ACC112 (cell line): Measurements from ENCODE around the gene TMEM120B.

Experiments used
- H2AFZ ChIP-seq: fragments of 200-600 bp; sonication (generic); one replicate; pipeline ENCODE4 v1.6.0; 2017; ENCODE audit warnings: antibody characterized with exemption, low read length; ENCODE audit not compliant: unreplicated experiment
- H3K27ac ChIP-seq: fragments of 200-600 bp; sonication (generic); 2 replicates; pipeline ENCODE4 v1.5.1; 2014; ENCODE audit warnings: low read depth, mild to moderate bottlenecking, antibody characterized with exemption, low read length, moderate library complexity
- H3K27me3 ChIP-seq: fragments of 200-600 bp; sonication (generic); 2 replicates; pipeline ENCODE4 v1.6.1; 2014; ENCODE audit warnings: mild to moderate bottlenecking, antibody characterized with exemption, low read length, moderate library complexity, mixed read lengths; ENCODE audit not compliant: insufficient read depth
- H3K36me3 ChIP-seq: fragments of 200-600 bp; sonication (generic); 2 replicates; pipeline ENCODE4 v1.6.1; 2016; ENCODE audit warnings: mild to moderate bottlenecking, antibody characterized with exemption, low read length, moderate library complexity, mixed read lengths; ENCODE audit not compliant: insufficient read depth
- H3K4me1 ChIP-seq: fragments of 200-600 bp; sonication (generic); one replicate; pipeline ENCODE4 v1.6.1; 2016; ENCODE audit warnings: low read length, mixed read lengths; ENCODE audit not compliant: insufficient read depth, unreplicated experiment, control insufficient read depth
- H3K4me3 ChIP-seq: fragments of 200-600 bp; sonication (generic); 2 replicates; pipeline ENCODE4 v1.5.1; 2014; ENCODE audit warnings: mild to moderate bottlenecking, low read depth, low read length
- H3K79me2 ChIP-seq: fragments of 200-600 bp; sonication (generic); one replicate; pipeline ENCODE4 v1.6.0; 2016; ENCODE audit warnings: low read length; ENCODE audit not compliant: control insufficient read depth, unreplicated experiment, insufficient read depth

TMEM120B gene

GRCh38 chr12:121806009-121806545, 93.5 kb downstream of the TMEM120B start:
- Histone ChIP-seq H3K36me3 (peaks cover 7% of the 10 kb centered on the region; the same call in 1 of the 2 replicates), H3K4me1 (peaks cover 12% of the 10 kb centered on the region), H3K27me3 (no peaks in the 10 kb centered on the region), H3K79me2 (peaks cover 75% of the 10 kb centered on the region), H3K27ac (peak overlapping the region; percentile 27; the same call in 1 of the 2 replicates), H2AFZ (no peak overlapping the region), H3K4me3 (peak overlapping the region; percentile 97)

GRCh38 chr12:121806546-121807423, 94.2 kb downstream of the TMEM120B start:
- peak overlapping the region; percentile 27; the same call in 1 of the 2 replicates for H3K27ac ChIP-seq
- peaks cover 7% of the 10 kb centered on the region; the same call in 1 of the 2 replicates for H3K36me3 ChIP-seq
- H3K27me3 ChIP-seq: no peaks in the 10 kb centered on the region
- no peak overlapping the region for H2AFZ ChIP-seq
- H3K4me1 ChIP-seq: peaks cover 18% of the 10 kb centered on the region
- H3K4me3 ChIP-seq: peak overlapping the region; percentile 97
- H3K79me2 ChIP-seq: peaks cover 75% of the 10 kb centered on the region

GRCh38 chr12:121807642-121808347, 95.2 kb downstream of the TMEM120B start:
- Histone ChIP-seq H2AFZ (no peak overlapping the region), H3K79me2 (peaks cover 74% of the 10 kb centered on the region), H3K27me3 (no peaks in the 10 kb centered on the region), H3K4me1 (peaks cover 22% of the 10 kb centered on the region), H3K36me3 (peaks cover 7% of the 10 kb centered on the region; the same call in 1 of the 2 replicates), H3K27ac (no peak overlapping the region), H3K4me3 (no peak overlapping the region)

DNA sequence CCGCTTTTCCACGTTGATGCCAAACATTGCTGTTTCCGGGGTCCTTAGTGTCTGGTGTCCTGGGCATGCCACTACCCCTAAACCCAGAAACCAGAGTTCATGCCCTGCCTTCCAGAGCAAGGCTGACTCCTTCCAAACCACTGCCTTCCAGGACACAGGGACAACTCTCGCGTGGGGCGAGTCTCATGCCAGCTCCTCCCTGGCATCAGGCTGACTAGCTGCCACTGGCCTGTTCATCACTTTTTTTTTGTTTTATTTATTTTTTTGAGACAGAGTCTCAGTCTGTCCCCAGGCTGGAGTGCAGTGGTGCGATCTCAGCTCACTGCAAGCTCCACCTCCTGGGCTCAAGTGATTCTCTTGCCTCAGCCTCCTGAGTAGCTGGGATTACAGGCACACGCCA, 96.1 kb downstream of the TMEM120B start:
- Histone ChIP-seq H3K4me1 (peaks cover 28% of the 10 kb centered on the region), H3K79me2 (peaks cover 82% of the 10 kb centered on the region), H3K27ac (no peak overlapping the region), H2AFZ (no peak overlapping the region), H3K36me3 (peaks cover 7% of the 10 kb centered on the region; the same call in 1 of the 2 replicates), H3K27me3 (no peaks in the 10 kb centered on the region), H3K4me3 (no peak overlapping the region)

DNA sequence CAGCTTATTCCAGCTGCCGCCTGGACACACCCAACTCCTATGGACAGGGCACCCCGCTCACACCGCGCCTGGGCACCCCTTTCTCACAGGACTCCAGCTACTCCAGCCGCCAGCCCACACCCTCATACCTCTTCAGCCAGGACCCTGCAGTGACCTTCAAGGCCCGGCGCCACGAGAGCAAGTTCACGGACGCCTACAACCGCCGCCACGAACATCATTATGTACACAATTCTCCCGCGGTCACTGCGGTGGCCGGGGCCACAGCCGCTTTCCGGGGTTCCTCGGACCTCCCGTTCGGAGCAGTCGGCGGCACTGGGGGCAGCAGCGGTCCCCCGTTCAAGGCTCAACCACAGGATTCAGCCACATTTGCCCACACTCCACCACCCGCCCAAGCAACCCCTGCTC, 97.2 kb downstream of the TMEM120B start:
- peaks cover 31% of the 10 kb centered on the region for H3K4me1 ChIP-seq
- H3K4me3 ChIP-seq: no peak overlapping the region
- H3K36me3 ChIP-seq: peaks cover 9% of the 10 kb centered on the region; the same call in 1 of the 2 replicates
- peaks cover 86% of the 10 kb centered on the region for H3K79me2 ChIP-seq
- H2AFZ ChIP-seq: no peak overlapping the region
- no peaks in the 10 kb centered on the region for H3K27me3 ChIP-seq
- no peak overlapping the region for H3K27ac ChIP-seq

DNA sequence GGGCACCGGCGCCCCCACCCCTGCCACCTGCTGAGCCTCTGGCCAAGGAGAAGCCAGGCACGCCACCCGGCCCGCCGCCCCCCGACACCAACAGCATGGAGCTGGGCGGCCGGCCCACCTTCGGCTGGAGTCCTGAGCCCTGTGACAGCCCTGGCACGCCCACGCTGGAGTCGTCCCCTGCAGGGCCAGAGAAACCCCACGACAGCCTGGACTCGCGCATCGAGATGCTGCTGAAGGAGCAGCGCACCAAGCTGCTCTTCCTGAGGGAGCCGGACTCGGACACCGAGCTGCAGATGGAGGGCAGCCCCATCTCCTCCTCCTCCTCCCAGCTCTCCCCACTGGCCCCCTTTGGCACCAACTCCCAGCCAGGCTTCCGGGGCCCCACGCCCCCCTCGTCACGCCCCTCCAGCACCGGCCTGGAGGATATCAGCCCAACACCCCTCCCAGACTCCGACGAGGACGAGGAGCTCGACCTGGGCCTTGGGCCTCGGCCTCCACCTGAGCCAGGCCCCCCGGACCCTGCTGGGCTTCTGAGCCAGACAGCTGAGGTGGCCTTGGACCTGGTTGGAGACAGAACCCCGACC, 97.8 kb downstream of the TMEM120B start:
- H3K4me1 ChIP-seq: peaks cover 31% of the 10 kb centered on the region
- peak overlapping the region; percentile 75; the same call in 1 of the 2 replicates for H3K4me3 ChIP-seq
- H3K36me3 ChIP-seq: peaks cover 12% of the 10 kb centered on the region; the same call in 1 of the 2 replicates
- no peak overlapping the region for H3K27ac ChIP-seq
- H3K79me2 ChIP-seq: peaks cover 80% of the 10 kb centered on the region
- no peak overlapping the region for H2AFZ ChIP-seq
- H3K27me3 ChIP-seq: no peaks in the 10 kb centered on the region

DNA sequence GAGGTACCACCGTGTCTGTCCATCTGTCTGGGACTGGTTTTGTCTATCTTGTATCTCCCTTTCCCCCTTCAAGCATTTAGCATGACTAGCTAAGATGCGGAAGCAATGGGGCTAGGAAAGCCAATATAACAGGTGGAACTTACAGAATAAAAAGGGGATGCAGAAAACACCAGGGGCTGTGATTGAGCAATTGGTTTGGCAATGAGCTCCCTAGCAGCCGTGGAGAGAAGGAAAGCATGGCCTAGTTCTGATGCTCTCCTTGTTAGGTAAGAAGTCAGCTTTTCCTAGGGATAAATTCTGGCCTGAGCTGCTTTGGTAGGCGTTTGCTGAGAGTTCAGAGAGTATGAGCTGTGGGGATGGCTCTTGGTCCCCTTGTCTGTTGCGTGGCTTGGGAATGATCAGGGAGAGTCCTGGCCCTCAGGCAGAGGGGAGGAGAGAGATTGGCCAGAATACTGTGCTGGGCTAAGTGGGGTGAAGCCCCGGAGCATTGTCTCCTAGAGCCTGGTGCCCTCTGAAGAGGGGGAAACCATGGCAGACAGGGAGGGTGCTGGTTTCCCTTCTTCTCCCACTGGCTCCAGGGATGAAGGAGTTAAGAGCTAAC, 98.4 kb downstream of the TMEM120B start:
- Histone ChIP-seq H3K79me2 (peaks cover 75% of the 10 kb centered on the region), H3K4me1 (peaks cover 31% of the 10 kb centered on the region), H3K27ac (no peak overlapping the region), H3K27me3 (no peaks in the 10 kb centered on the region), H3K36me3 (peaks cover 12% of the 10 kb centered on the region; the same call in 1 of the 2 replicates), H3K4me3 (peak overlapping the region; percentile 75), H2AFZ (no peak overlapping the region)

GRCh38 chr12:121811434-121812319, 99.1 kb downstream of the TMEM120B start:
- H2AFZ ChIP-seq: no peak overlapping the region
- H3K79me2 ChIP-seq: peaks cover 67% of the 10 kb centered on the region
- H3K27ac ChIP-seq: no peak overlapping the region
- H3K27me3 ChIP-seq: no peaks in the 10 kb centered on the region
- peaks cover 30% of the 10 kb centered on the region for H3K4me1 ChIP-seq
- H3K4me3 ChIP-seq: peak overlapping the region; percentile 75
- peaks cover 12% of the 10 kb centered on the region for H3K36me3 ChIP-seq

GRCh38 chr12:121812320-121812871, 99.8 kb downstream of the TMEM120B start:
- Histone ChIP-seq H3K79me2 (peaks cover 62% of the 10 kb centered on the region), H3K4me1 (peaks cover 26% of the 10 kb centered on the region), H2AFZ (no peak overlapping the region), H3K27me3 (no peaks in the 10 kb centered on the region), H3K36me3 (peaks cover 16% of the 10 kb centered on the region), H3K27ac (no peak overlapping the region), H3K4me3 (peak overlapping the region; percentile 75)
